Stimulated activated CD4-positive, alpha-beta T cell treated with anti-CD3 and anti-CD28 coated beads, Interleukin-15, amount 100 ng/mL, for 48 hours (primary cell): ENCODE results near the gene STX1B.
A peak's percentile ranks its signal among the peaks of the same experiment; 100 is the strongest.
"Not testable (repeated sequence)": the region's sequence is repeated elsewhere in the genome, so short reads cannot be mapped to it uniquely, and the experiment has no call there.

Experiments
- DNase-seq, 2 donors: peaks; one replicate each; pipeline ENCODE4 v3.0.0-alpha.2; 2020; ENCODE audit warnings: low read depth in 2 of 2

Gene STX1B

GRCh38 chr16:30951750-30952149 lies 58.7 kb downstream of the STX1B start:
- no peak for DNase-seq

- no peak for DNase-seq
Observed at GRCh38 chr16:30951193-30951592, 59.2 kb downstream of the STX1B start.

- DNase-seq: no peak
Observed at GRCh38 chr16:30950516-30951065, 59.8 kb downstream of the STX1B start.

- DNase-seq: peak in 1 of 2 donors; percentile 51
Observed at GRCh38 chr16:30949650-30950515, 60.6 kb downstream of the STX1B start.

- no peak for DNase-seq
Observed at GRCh38 chr16:30948667-30949649, 61.5 kb downstream of the STX1B start, which contains the start of gene ORAI3. Gene ORAI3 (plus strand): TSS chr16:30949068. CDS start chr16:30949290, 222 bp downstream.

GRCh38 chr16:30947859-30948666 lies 62.4 kb downstream of the STX1B start:
- DNase-seq: no peak

- no peak for DNase-seq
Observed at GRCh38 chr16:30947541-30947858, 62.9 kb downstream of the STX1B start.

GRCh38 chr16:30946671-30947540 lies 63.5 kb downstream of the STX1B start:
- no peak for DNase-seq

GRCh38 chr16:30944352-30944751 lies 66.1 kb downstream of the STX1B start:
- DNase-seq: no peak

- no peak for DNase-seq
Observed at GRCh38 chr16:30942426-30942806, 68.0 kb downstream of the STX1B start.

- DNase-seq: peak in 1 of 2 donors; percentile 57
Observed at GRCh38 chr16:30941600-30942425, 68.6 kb downstream of the STX1B start.

- DNase-seq: not testable (repeated sequence)
Observed at GRCh38 chr16:30939571-30939970, 70.9 kb downstream of the STX1B start.
